Measurements from ENCODE around the gene GLIS1.

The GLIS1 gene

DNA sequence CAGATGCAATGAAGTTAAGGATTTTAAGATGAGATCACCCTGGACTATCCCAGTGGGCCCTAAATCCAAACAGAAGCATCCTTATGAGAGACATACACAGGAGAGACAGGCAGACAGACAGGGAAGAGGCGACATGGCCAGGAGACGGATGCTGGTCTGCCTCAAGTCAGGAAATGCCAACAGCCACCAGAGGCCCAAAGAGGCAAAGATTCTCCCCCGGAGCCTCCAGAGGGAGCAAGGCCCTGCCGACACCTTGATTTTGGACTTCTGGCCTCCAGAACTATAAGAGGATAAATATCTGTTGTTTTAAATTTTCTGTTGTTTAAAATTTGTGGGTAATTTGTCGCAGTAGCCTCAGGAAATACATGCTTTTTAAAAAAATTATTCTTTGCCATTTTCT, 116.4 kb downstream of the GLIS1 start:
- Histone ChIP-seq H3F3A (ENCODE audit: insufficient read depth) (no peaks in the 10 kb centered on the region), H3K9me2 (replicated peaks; ENCODE audit: insufficient read depth, low read length) (no peaks in the 10 kb centered on the region), H3K27me3 (ENCODE audit: low read length) (no peaks in the 10 kb centered on the region), H2AFZ (ENCODE audit: low read depth, low read length, severe bottlenecking) (no peak overlapping the region), H3K9ac (ENCODE audit: low read length) (no peak overlapping the region), H3K4me3 (ENCODE audit: insufficient read depth, low read length, poor library complexity, severe bottlenecking) (no peak overlapping the region), H3K9me3 (ENCODE audit: insufficient read depth, low read length) (no peaks in the 10 kb centered on the region), H4K20me1 (ENCODE audit: low read depth, low read length) (no peaks in the 10 kb centered on the region), H3K27ac (ENCODE audit: low read depth, low read length) (no peak overlapping the region), H3K4me2 (ENCODE audit: low read depth, low read length, poor library complexity, severe bottlenecking) (no peak overlapping the region), H3K79me2 (ENCODE audit: insufficient read depth, low read length) (no peaks in the 10 kb centered on the region), H3K36me3 (ENCODE audit: low read length) (no peaks in the 10 kb centered on the region)
- no peak for TF ChIP-seq EZH2phosphoT487 (conservative IDR thresholded peaks at IDR 0.05; ENCODE audit: low read length)
- no peak for TF ChIP-seq CTCF (IDR thresholded peaks at IDR 0.05; ENCODE audit: insufficient read depth, low read length, poor library complexity, severe bottlenecking)

DNA sequence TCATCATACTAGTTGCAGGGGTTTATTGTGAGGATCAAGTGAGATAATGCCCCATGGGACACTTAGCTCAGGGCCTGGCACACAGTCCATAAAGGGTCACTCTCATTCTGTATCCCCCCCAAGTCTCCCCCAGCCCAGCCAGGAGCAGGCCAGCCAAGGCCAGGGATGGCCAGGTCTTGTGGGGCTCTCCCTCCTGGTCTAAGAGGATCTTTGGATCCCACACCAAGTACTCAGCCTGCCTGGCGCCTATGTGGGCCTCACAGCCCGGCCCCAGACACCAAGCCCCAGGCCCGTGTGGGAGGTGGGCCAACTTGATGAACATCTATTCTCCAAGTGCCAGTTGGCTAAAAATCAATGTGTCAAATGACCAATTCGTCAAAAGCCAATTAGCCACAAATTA, 117.8 kb downstream of the GLIS1 start:
- Histone ChIP-seq H3K79me2 (ENCODE audit: insufficient read depth, low read length) (no peaks in the 10 kb centered on the region), H3K9me3 (ENCODE audit: insufficient read depth, low read length) (no peaks in the 10 kb centered on the region), H3F3A (ENCODE audit: insufficient read depth) (no peaks in the 10 kb centered on the region), H3K4me3 (ENCODE audit: insufficient read depth, low read length, poor library complexity, severe bottlenecking) (no peak overlapping the region), H3K9ac (ENCODE audit: low read length) (no peak overlapping the region), H3K27me3 (ENCODE audit: low read length) (no peaks in the 10 kb centered on the region), H4K20me1 (ENCODE audit: low read depth, low read length) (no peaks in the 10 kb centered on the region), H3K36me3 (ENCODE audit: low read length) (no peaks in the 10 kb centered on the region), H3K27ac (ENCODE audit: low read depth, low read length) (no peak overlapping the region), H3K9me2 (replicated peaks; ENCODE audit: insufficient read depth, low read length) (no peaks in the 10 kb centered on the region), H3K4me2 (ENCODE audit: low read depth, low read length, poor library complexity, severe bottlenecking) (no peak overlapping the region), H2AFZ (ENCODE audit: low read depth, low read length, severe bottlenecking) (no peak overlapping the region)
- TF ChIP-seq CTCF (IDR thresholded peaks at IDR 0.05; ENCODE audit: insufficient read depth, low read length, poor library complexity, severe bottlenecking), result no peak
- no peak for TF ChIP-seq EZH2phosphoT487 (conservative IDR thresholded peaks at IDR 0.05; ENCODE audit: low read length)

DNA sequence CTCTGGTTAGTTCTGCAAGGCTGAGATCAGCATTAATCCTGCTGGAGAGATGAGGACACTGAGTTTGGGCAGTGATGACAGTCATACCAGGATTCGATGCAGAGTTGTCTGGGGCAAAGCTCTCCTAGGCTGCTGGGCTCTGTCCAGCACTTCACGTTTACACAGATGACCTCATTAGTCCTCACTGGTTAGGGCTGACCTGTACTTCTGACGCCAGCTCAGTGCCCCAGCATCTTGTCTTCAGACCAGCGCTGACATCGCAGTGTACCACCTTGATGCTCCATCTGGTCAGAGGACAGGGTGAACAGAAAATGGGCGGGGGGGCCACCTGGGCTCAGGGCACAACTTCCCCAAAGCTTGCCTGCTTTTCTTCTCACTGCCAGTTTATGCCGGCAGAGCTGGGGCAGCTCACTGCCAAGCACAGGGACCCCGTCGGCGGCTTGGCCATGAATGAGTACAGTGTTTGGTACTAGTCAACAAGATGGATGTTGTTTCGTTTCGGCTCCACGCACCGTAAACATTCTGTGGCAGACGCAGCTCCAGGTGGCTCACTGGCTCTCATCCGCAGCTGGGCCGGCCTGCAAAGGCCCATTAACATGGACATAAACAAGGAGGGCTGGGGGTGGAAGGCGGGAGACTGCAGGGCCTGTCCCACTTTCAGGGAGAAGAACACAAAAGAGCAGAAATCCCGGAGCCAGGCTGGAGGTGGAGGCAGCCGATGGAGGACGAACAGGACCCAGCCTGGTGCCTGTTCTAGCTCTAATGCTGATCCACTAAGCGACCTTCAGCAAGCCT, 118.7 kb downstream of the GLIS1 start:
- H4K20me1 ChIP-seq (ENCODE audit: low read depth, low read length), result no peaks in the 10 kb centered on the region
- H3K36me3 ChIP-seq (ENCODE audit: low read length), result no peaks in the 10 kb centered on the region
- H3K9me3 ChIP-seq (ENCODE audit: insufficient read depth, low read length), result no peaks in the 10 kb centered on the region
- no peak overlapping the region for H3K9ac ChIP-seq (ENCODE audit: low read length)
- H3K4me3 ChIP-seq (ENCODE audit: insufficient read depth, low read length, poor library complexity, severe bottlenecking), result no peak overlapping the region
- no peak overlapping the region for H3K4me2 ChIP-seq (ENCODE audit: low read depth, low read length, poor library complexity, severe bottlenecking)
- H3K79me2 ChIP-seq (ENCODE audit: insufficient read depth, low read length), result no peaks in the 10 kb centered on the region
- H2AFZ ChIP-seq (ENCODE audit: low read depth, low read length, severe bottlenecking), result no peak overlapping the region
- H3K27ac ChIP-seq (ENCODE audit: low read depth, low read length), result no peak overlapping the region
- TF ChIP-seq CTCF (IDR thresholded peaks at IDR 0.05; ENCODE audit: insufficient read depth, low read length, poor library complexity, severe bottlenecking) (no peak), EZH2phosphoT487 (conservative IDR thresholded peaks at IDR 0.05; ENCODE audit: low read length) (no peak)
- no peaks in the 10 kb centered on the region for H3K9me2 ChIP-seq (replicated peaks; ENCODE audit: insufficient read depth, low read length)
- H3K27me3 ChIP-seq (ENCODE audit: low read length), result no peaks in the 10 kb centered on the region
- no peaks in the 10 kb centered on the region for H3F3A ChIP-seq (ENCODE audit: insufficient read depth)
